GM18526 (cell line): Measurements from ENCODE around the gene SCNN1A.

Source experiments
- POLR2A ChIP-seq: IDR thresholded peaks from 3 replicates; pipeline ENCODE4 v1.6.1; 2011; ENCODE audit not compliant: insufficient read length; ENCODE audit errors: extremely low read depth

SCNN1A gene

GRCh38 chr12:6391013-6391412 is 15.7 kb upstream of the SCNN1A start:
- no peak for TF ChIP-seq POLR2A

GRCh38 chr12:6390084-6390799 is 14.9 kb upstream of the SCNN1A start:
- no peak for TF ChIP-seq POLR2A

GRCh38 chr12:6387541-6387940 is 12.2 kb upstream of the SCNN1A start:
- no peak for TF ChIP-seq POLR2A

DNA sequence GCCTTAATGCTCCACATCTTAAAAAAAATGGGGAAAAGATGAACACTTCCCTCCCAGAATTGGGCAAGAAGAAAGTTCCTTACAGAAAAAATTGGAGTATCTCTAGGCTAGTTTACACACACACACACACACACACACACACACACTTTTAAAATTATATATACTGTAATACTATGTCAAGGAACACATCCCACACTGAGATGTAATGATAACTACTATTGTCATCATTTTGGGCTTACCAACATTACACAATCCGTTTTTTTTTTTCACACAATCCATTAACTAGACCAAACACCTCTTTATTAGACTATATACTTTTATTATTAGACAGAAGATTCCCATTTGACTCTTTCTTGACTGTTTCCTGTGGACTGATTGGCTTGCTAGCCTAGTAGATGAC is 11.1 kb upstream of the SCNN1A start:
- TF ChIP-seq POLR2A, result no peak

GRCh38 chr12:6386038-6386437 is 10.7 kb upstream of the SCNN1A start:
- no peak for TF ChIP-seq POLR2A

DNA sequence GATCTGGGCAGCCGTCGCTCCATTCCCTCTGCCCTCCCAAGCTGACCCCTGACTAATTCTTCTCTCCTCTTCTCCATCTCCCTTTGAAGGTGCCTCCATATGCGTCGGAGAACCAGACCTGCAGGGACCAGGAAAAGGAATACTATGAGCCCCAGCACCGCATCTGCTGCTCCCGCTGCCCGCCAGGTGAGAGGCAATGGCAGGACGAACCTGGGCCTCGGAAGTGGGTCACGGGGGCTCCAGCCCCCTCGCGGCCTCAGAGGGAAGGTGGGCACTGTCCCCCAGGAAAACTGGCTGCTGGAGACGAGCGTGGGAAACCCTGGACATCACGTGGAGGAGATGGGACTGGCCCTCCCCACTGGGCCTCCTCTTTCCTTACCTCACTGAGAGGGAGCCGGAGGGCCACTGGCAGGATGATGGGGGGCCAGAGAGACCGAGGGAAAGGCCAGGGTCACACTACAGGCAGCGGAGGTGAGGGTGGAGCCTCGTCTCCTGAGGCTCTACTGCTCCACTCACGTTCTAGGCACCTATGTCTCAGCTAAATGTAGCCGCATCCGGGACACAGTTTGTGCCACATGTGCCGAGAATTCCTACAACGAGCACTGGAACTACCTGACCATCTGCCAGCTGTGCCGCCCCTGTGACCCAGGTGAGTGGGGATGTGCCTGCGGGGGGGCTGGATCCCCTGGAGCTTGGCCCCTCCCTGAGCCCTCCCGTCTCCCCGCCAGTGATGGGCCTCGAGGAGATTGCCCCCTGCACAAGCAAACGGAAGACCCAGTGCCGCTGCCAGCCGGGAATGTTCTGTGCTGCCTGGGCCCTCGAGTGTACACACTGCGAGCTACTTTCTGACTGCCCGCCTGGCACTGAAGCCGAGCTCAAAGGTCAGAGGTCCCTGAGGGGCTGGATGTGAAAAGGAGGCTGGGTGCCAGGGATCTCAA is 9.4 kb upstream of the SCNN1A start:
- no peak for TF ChIP-seq POLR2A

- no peak for TF ChIP-seq POLR2A
Measured at GRCh38 chr12:6383572-6384498, 8.5 kb upstream of the SCNN1A start, which contains the start of gene LTBR. TSS of gene LTBR (plus strand) at chr12:6384162. CDS start at chr12:6384359, 197 bp downstream.

DNA sequence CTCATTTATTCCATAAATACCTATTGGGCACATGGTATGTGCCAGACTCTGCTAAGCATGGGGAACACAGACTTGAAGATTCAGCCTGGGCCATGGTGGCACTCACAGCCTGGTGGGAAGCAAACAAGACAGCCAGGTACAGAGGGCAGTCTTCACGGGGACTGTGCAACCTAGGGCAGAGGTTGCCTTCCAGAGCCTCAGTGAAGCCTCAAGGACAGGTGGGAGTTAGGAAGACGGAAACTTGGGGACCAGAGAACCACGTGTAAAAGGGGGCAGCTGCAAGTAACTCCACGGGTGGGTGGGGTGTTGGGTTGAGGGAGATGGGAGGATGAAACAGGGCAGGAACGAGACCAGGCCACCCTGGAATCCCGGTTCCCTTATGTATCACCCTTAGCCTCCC is 7.6 kb upstream of the SCNN1A start:
- TF ChIP-seq POLR2A, result no peak

- TF ChIP-seq POLR2A, result no peak
Measured at GRCh38 chr12:6382371-6382770, 7.0 kb upstream of the SCNN1A start.

DNA sequence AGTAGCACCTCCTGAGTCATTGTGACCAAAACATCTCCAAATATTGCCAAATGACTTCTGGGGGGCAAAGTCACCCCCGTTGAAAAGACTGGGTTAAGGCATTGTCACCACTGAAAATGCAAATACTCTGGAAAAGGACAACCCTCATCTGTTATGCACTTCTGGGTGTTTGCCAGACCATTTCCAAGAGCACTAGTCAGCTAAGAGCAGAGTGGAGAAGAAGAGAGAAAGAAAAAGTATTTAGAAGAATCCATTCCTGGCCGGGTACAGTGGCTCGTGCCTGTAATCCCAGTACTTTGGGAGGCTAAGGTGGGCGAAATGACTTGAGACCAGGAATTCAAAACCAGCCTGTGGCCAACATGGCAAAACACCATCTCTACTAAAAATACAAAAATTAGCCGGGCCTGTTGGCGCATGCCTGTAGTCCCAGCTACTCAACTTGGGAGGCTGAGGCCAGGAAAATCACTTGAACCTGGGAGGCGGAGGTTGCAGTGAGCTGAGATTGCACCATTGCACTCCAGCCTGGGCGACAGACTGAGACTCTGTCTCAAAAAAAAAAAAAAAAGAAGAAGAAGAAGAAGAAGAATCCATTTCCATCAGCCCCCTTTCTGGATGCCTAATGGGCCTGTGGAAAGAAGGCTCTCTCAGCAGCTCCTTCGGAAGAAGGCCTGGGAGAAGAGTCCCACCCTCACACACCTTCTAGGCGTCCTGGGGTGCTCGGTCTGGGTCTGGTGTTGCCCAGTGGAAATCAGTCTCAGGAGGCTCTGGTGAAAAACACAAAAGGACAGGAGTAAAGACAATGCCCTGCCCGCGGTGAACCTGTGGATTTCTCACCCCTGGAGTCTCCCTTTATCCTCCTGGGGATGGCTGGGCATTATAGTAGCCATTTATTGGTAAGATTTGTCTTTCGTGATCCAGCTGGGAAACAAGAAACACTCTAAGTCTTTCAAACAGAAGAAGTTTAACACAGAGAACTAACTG is 5.1 kb upstream of the SCNN1A start:
- no peak for TF ChIP-seq POLR2A

DNA sequence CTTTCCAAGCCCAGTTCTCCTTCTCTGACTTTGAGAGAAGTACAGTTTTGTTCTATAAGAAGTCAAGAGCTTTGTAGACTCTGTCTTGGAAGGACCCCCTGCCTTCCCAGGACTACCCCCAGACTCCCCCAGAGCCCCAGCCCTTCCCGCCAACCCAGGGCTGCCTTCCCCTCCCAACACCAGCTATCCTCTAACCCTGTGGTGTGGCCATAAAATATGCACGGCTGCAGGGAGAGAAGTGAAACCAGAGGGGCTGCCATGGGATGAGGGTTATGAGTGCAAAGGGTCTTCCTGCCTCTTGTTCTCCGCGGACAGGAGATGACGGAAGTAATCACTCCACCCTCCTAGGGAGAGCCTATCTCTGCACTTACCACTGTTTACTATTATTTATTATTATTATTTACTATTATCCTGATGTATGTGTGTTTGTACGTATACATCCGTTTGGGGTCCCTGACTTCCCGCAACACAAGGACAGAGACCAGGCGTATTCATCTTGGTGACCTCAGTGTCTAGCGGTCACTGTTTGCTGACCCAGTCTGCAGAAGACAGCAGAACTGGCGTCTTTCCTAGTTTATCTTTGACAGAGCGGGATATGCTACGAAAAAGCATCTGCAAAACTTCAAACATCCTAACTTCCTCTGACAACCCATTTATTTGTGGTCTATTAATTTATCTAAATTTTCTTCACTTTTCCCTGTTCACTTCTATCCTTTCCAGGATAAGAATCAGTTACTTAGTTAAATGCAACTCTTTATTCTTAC is 3.5 kb upstream of the SCNN1A start:
- TF ChIP-seq POLR2A, result no peak

DNA sequence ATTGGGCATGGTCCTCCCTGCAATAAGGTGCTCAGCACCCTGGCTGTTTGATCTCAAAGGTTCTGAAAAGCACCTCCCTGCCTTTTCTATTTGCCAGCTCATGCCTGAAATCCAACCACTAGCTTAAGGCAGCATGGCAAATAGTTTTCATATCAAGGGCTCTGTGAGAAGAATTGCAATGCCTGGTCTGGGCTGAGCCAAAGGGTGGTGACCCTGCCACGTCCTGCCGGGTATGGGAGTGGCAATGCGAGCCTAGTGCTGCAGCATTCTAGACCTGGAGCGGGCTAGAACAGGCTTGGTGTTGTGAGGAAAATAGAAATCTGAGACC is 2.3 kb upstream of the SCNN1A start:
- TF ChIP-seq POLR2A, result no peak

GRCh38 chr12:6376870-6377666 is 1.7 kb upstream of the SCNN1A start:
- TF ChIP-seq POLR2A, result no peak
